Kidney (tissue), 14 donors: ENCODE measurements around the gene C6orf89. TPM values are rescaled to one million over a fixed set of nuclear protein-coding genes. Genes with fewer than 3 reads are reported as not detected.

ENCODE experiments used
- DNase-seq, 5 donors: peaks; one replicate each; pipeline ENCODE4 v3.0.0-alpha.2; 2013 to 2020
- FAIRE-seq: peaks from 2 replicates; lab custom pipeline; 2012; peaks lifted over from hg19 to GRCh38; lab: Jason Lieb, UNC
- H3K27ac ChIP-seq, 2 donors: one replicate each; pipeline ENCODE4 v1.7.0; 2013; ENCODE audit warnings: low read depth in 2 of 2, low read length in 2 of 2, inconsistent platforms in 1 of 2
- H3K27me3 ChIP-seq: one replicate; pipeline ENCODE4 v1.7.1; 2013; ENCODE audit warnings: low read length, inconsistent platforms; ENCODE audit not compliant: control insufficient read depth, insufficient read depth
- H3K36me3 ChIP-seq, 3 donors: one replicate each; pipeline versions ENCODE4 v1.7.0 to v1.7.1; 2013; ENCODE audit warnings: low read length in 3 of 3, control low read depth in 1 of 3, inconsistent platforms in 1 of 3; ENCODE audit not compliant: insufficient read depth in 3 of 3, control insufficient read depth in 2 of 3
- H3K4me1 ChIP-seq, 3 donors: one replicate each; pipeline versions ENCODE4 v1.7.0 to v1.7.1; 2013; ENCODE audit warnings: low read length in 3 of 3, inconsistent platforms in 1 of 3, low read depth in 1 of 3; ENCODE audit not compliant: control insufficient read depth in 2 of 3, insufficient read depth in 2 of 3
- H3K4me3 ChIP-seq, 3 donors: one replicate each; pipeline versions ENCODE4 v1.7.0 to v1.8.1; 2013; ENCODE audit warnings: low read length in 3 of 3, control low read depth in 1 of 3, inconsistent platforms in 1 of 3
- H3K9ac ChIP-seq, 3 donors: one replicate each; pipeline versions ENCODE4 v1.7.0 to v1.7.1; 2013; ENCODE audit warnings: low read length in 3 of 3, control low read depth in 1 of 3, inconsistent platforms in 1 of 3
- H3K9me3 ChIP-seq, 3 donors: one replicate each; pipeline versions ENCODE4 v1.7.0 to v1.7.1; 2013; ENCODE audit warnings: low read length in 3 of 3, control low read depth in 1 of 3, inconsistent platforms in 1 of 3; ENCODE audit not compliant: control insufficient read depth in 2 of 3, insufficient read depth in 1 of 3
- intact Hi-C: fragments of 100-400 bp; cut with DNase I; formaldehyde crosslinking; loops from one replicate; pipeline ENCODE4 v1.11.1; 2022
- polyA plus RNA-seq: library from polyadenylated mRNA; stranded (reverse); fragments of 350-450 nt; fragmentation: Illumina TruSeq; extraction: RNeasy Lipid Tissue Mini Kit (QIAGEN cat#74804); gene quantifications from one replicate; pipeline ENCODE4 v1.2.3, GENCODE V29; 2014; ENCODE audit warnings: low read depth, low replicate concordance; ENCODE audit not compliant: insufficient read depth
- total RNA-seq: library from RNA; stranded (reverse); fragmentation: NEBNext Ultra II Directional; extraction: Animal tissue kit (Norgen Biotek cat#: 25700); gene quantifications from one replicate; pipeline ENCODE4 v1.2.1, GENCODE V29; 2021
- TF ChIP-seq, protein P1 (sequence below): IDR thresholded peaks from 3 replicates; pipeline ENCODE4 v1.5.1; 2012; ENCODE audit warnings: mild to moderate bottlenecking, moderate library complexity, borderline replicate concordance; ENCODE audit not compliant: insufficient read depth; ENCODE audit errors: extremely low read depth
- donor health status: control.
- donor health status: control.
- donor health status: control.
- donor health status: control.
- donor health status: control.
- donor health status: DM: yes; HTN: yes; CAD: no.
- donor health status: Normal renal cell carcinoma (clear cell type).

Gene C6orf89
- total and polyA plus RNA-seq, 2 donors from 2014 or later = 25.7 to 72.4 TPM

- Histone ChIP-seq H3K27me3 (no peaks in the 10 kb centered on the region), H3K4me3 (no peak overlapping the region), H3K9ac (no peak overlapping the region), H3K27ac (no peak overlapping the region), H3K4me1 (peaks cover 0 to 5% (median 4%) of the 10 kb centered on the region in 3 donors), H3K36me3 (no peaks in the 10 kb centered on the region), H3K9me3 (no peaks in the 10 kb centered on the region)
- intact Hi-C loops = no loop called here
- TF ChIP-seq, protein P1, sequence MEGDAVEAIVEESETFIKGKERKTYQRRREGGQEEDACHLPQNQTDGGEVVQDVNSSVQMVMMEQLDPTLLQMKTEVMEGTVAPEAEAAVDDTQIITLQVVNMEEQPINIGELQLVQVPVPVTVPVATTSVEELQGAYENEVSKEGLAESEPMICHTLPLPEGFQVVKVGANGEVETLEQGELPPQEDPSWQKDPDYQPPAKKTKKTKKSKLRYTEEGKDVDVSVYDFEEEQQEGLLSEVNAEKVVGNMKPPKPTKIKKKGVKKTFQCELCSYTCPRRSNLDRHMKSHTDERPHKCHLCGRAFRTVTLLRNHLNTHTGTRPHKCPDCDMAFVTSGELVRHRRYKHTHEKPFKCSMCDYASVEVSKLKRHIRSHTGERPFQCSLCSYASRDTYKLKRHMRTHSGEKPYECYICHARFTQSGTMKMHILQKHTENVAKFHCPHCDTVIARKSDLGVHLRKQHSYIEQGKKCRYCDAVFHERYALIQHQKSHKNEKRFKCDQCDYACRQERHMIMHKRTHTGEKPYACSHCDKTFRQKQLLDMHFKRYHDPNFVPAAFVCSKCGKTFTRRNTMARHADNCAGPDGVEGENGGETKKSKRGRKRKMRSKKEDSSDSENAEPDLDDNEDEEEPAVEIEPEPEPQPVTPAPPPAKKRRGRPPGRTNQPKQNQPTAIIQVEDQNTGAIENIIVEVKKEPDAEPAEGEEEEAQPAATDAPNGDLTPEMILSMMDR = no peak
- FAIRE-seq = no peak
- no peak for DNase-seq
Measured at GRCh38 chr6:36856277-36856676, 29.5 kb upstream of the C6orf89 start.

GRCh38 chr6:36857325-36857724, 28.4 kb upstream of the C6orf89 start:
- TF ChIP-seq, protein P1 = no peak
- Histone ChIP-seq H3K36me3 (peaks cover 0 to 2% (median 0%) of the 10 kb centered on the region in 3 donors), H3K4me3 (no peak overlapping the region), H3K9me3 (no peaks in the 10 kb centered on the region), H3K4me1 (peaks cover 0 to 4% (median 3%) of the 10 kb centered on the region in 3 donors), H3K27me3 (no peaks in the 10 kb centered on the region), H3K27ac (no peak overlapping the region), H3K9ac (no peak overlapping the region)
- intact Hi-C loops = no loop called here
- FAIRE-seq = no peak
- peak in 1 of 5 donors; percentile 1 for DNase-seq

DNA sequence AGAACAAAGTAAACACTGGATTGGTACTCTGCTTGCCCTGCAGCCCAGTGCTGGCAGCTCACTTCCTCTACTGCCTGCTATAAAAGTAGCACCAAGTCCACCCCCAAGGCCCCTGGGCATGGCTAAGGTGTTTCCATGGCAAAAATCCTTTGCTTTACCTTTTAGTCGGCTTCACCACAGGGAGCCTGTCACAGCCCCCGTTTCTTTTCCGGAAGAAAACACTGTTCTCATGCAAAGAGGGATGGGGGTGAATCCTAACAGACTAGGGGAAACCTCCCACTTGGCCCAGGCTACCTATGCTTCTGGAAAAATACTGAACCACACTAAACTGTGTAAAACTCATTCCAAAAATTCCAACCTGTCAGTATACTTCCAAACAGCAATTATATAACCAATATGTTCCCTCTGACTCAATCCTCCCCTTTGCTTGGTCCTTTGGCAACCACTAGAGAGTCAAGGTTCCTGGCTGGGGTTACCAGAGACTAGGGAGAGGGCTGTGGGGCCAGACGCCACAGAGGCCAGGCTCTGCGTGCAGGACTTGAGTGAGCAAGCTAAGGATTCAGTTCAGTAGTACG, 27.3 kb upstream of the C6orf89 start:
- DNase-seq (peak in 1 of 5 donors; percentile 61), FAIRE-seq (no peak)
- Histone ChIP-seq H3K4me3 (no peak overlapping the region), H3K4me1 (peaks cover 0 to 4% (median 3%) of the 10 kb centered on the region in 3 donors), H3K9me3 (no peaks in the 10 kb centered on the region), H3K27me3 (no peaks in the 10 kb centered on the region), H3K36me3 (peaks cover 0 to 4% (median under 1%) of the 10 kb centered on the region in 3 donors), H3K27ac (no peak overlapping the region), H3K9ac (no peak overlapping the region)
- TF ChIP-seq, protein P1 = no peak
- intact Hi-C loops = no loop called here

DNA sequence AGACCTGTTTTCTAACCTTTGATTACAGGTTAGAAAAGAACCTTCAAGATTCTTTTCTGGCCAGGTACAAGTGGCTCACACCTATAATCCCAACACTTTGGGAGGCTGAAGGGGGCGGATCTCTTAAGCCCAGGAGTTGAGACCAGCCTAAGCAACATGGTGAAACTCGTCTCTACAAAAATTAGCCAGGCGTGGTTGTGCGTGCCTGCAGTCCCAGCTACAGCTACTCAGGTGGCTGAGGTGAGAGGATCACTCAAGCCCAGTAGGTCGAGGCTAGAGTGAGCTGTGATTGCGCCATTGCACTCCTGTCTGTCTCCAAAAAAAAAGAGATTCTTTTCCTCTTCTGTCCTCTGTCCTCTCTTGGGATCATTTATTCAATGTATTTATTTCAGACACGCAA, 25.6 kb upstream of the C6orf89 start:
- H3K27me3 ChIP-seq = no peaks in the 10 kb centered on the region
- H3K27ac ChIP-seq = no peak overlapping the region
- FAIRE-seq (no peak), DNase-seq (no peak)
- H3K4me1 ChIP-seq = peaks cover 0 to 4% (median 3%) of the 10 kb centered on the region in 3 donors
- no peak overlapping the region for H3K4me3 ChIP-seq
- TF ChIP-seq, protein P1 = no peak
- no peaks in the 10 kb centered on the region for H3K9me3 ChIP-seq
- H3K36me3 ChIP-seq = peaks cover 0 to 5% (median 4%) of the 10 kb centered on the region in 3 donors
- H3K9ac ChIP-seq = no peak overlapping the region
- intact Hi-C loops = no loop called here
